ENCODE results near the gene PPP6R3.

Gene PPP6R3

GRCh38 chr11:68565768-68566167 lies 105.2 kb downstream of the PPP6R3 start:
- ATAC-seq = no peak

GRCh38 chr11:68567553-68567952 lies 107.0 kb downstream of the PPP6R3 start:
- no peak for ATAC-seq

- peak; percentile 89 to 95 for ATAC-seq
Measured at GRCh38 chr11:68569357-68569756, 108.8 kb downstream of the PPP6R3 start.

GRCh38 chr11:68570691-68571090 lies 110.1 kb downstream of the PPP6R3 start:
- ATAC-seq = no peak

- ATAC-seq = no peak
Measured at GRCh38 chr11:68574308-68574707, 113.8 kb downstream of the PPP6R3 start.

- ATAC-seq = no peak
Measured at GRCh38 chr11:68575025-68575665, 114.6 kb downstream of the PPP6R3 start.

- ATAC-seq = no peak
Measured at GRCh38 chr11:68579455-68579854, 118.9 kb downstream of the PPP6R3 start.

- ATAC-seq = no peak
Measured at GRCh38 chr11:68581439-68581838, 120.9 kb downstream of the PPP6R3 start.

GRCh38 chr11:68581901-68582300 lies 121.3 kb downstream of the PPP6R3 start:
- no peak for ATAC-seq

- no peak for ATAC-seq
Measured at GRCh38 chr11:68582416-68583040, 122.0 kb downstream of the PPP6R3 start.

GRCh38 chr11:68583041-68583446 lies 122.5 kb downstream of the PPP6R3 start:
- no peak for ATAC-seq

- peak in 1 of 2 donors; percentile 53 for ATAC-seq
Measured at GRCh38 chr11:68584097-68584496, 123.5 kb downstream of the PPP6R3 start.

- no peak for ATAC-seq
Measured at GRCh38 chr11:68584991-68585524, 124.5 kb downstream of the PPP6R3 start.

GRCh38 chr11:68589547-68590216 lies 129.1 kb downstream of the PPP6R3 start:
- no peak for ATAC-seq

- ATAC-seq = no peak
Measured at GRCh38 chr11:68591719-68592118, 131.2 kb downstream of the PPP6R3 start.

GRCh38 chr11:68593441-68593840 lies 132.9 kb downstream of the PPP6R3 start:
- no peak for ATAC-seq

- ATAC-seq = no peak
Measured at GRCh38 chr11:68594123-68594522, 133.6 kb downstream of the PPP6R3 start.

GRCh38 chr11:68596231-68596630 lies 135.7 kb downstream of the PPP6R3 start:
- no peak for ATAC-seq

GRCh38 chr11:68598816-68599653 lies 138.5 kb downstream of the PPP6R3 start:
- ATAC-seq = no peak

- no peak for ATAC-seq
Measured at GRCh38 chr11:68601147-68601546, 140.6 kb downstream of the PPP6R3 start.

GRCh38 chr11:68609761-68610160 lies 149.2 kb downstream of the PPP6R3 start:
- ATAC-seq = no peak

GRCh38 chr11:68610452-68611116 lies 150.0 kb downstream of the PPP6R3 start:
- no peak for ATAC-seq

Data from activated CD4-positive, CD25-positive, alpha-beta regulatory T cell treated with anti-CD3 and anti-CD28 coated beads, Interleukin-2, amount 50 U/mL, for 24 hours (primary cell).